Liver (tissue), 9 donors: ENCODE results near the gene CZIB. TPM values are rescaled to one million over a fixed set of nuclear protein-coding genes. Genes with fewer than 3 reads are reported as not detected.

Source experiments
- DNase-seq: peaks from one replicate; pipeline ENCODE4 v3.0.0-alpha.2; 2017; ENCODE audit warnings: low spot score
- H3K27ac ChIP-seq, 2 donors: one replicate each; pipeline ENCODE4 v1.7.0; 2013; ENCODE audit warnings: inconsistent platforms in 2 of 2, low read length in 2 of 2, control low read depth in 1 of 2, low read depth in 1 of 2, mild to moderate bottlenecking in 1 of 2
- H3K27me3 ChIP-seq, 4 donors: one replicate each; pipeline versions ENCODE4 v1.6.1 to v1.7.0; 2013; ENCODE audit warnings: low read length in 3 of 4, inconsistent platforms in 1 of 4, mild to moderate bottlenecking in 1 of 4, moderate library complexity in 1 of 4; ENCODE audit not compliant: control insufficient read depth in 4 of 4, insufficient read depth in 4 of 4
- H3K36me3 ChIP-seq, 4 donors: one replicate each; pipeline versions ENCODE4 v1.6.1 to v1.7.0; 2013; ENCODE audit warnings: low read length in 3 of 4, mild to moderate bottlenecking in 3 of 4, low read depth in 1 of 4, moderate library complexity in 1 of 4; ENCODE audit not compliant: control insufficient read depth in 4 of 4, insufficient read depth in 3 of 4
- H3K4me1 ChIP-seq, 4 donors: one replicate each; pipeline versions ENCODE4 v1.6.1 to v1.7.0; 2013; ENCODE audit warnings: low read length in 3 of 4, mild to moderate bottlenecking in 3 of 4, moderate library complexity in 1 of 4; ENCODE audit not compliant: control insufficient read depth in 4 of 4, insufficient read depth in 4 of 4
- H3K4me3 ChIP-seq, 3 donors: one replicate each; pipeline versions ENCODE4 v1.6.1 to v1.7.0; 2013; ENCODE audit warnings: low read length in 3 of 3, control low read depth in 1 of 3, low read depth in 1 of 3, mild to moderate bottlenecking in 1 of 3
- H3K9ac ChIP-seq, 2 donors: one replicate each; pipeline ENCODE4 v1.7.0; 2013; ENCODE audit warnings: low read length in 2 of 2, mild to moderate bottlenecking in 2 of 2, moderate library complexity in 2 of 2, control low read depth in 1 of 2, low read depth in 1 of 2
- H3K9me3 ChIP-seq, 4 donors: one replicate each; pipeline versions ENCODE4 v1.6.1 to v1.7.0; 2013; ENCODE audit warnings: low read length in 3 of 4; ENCODE audit not compliant: control insufficient read depth in 4 of 4
- ATF3 ChIP-seq: IDR thresholded peaks from 2 replicates; pipeline ENCODE4 v1.6.1; 2016; ENCODE audit warnings: antibody characterized with exemption
- FOXA1 ChIP-seq: IDR thresholded peaks from 2 replicates; pipeline ENCODE4 v1.6.1; 2016; ENCODE audit warnings: antibody characterized with exemption
- FOXA2 ChIP-seq: IDR thresholded peaks from 2 replicates; pipeline ENCODE4 v1.6.1; 2016; ENCODE audit warnings: antibody characterized with exemption
- GABPA ChIP-seq, 2 donors: IDR thresholded peaks in 1 of 2; conservative IDR thresholded peaks in 1 of 2; 2 replicates each; pipeline ENCODE4 v1.6.1; 2016; ENCODE audit warnings: antibody characterized with exemption in 2 of 2, mild to moderate bottlenecking in 1 of 2, moderate library complexity in 1 of 2
- HNF4A ChIP-seq, 2 donors: conservative IDR thresholded peaks; 2 replicates each; pipeline ENCODE4 v1.6.1; 2016; ENCODE audit warnings: antibody characterized with exemption in 2 of 2, mild to moderate bottlenecking in 2 of 2
- HNF4G ChIP-seq: IDR thresholded peaks from 2 replicates; pipeline ENCODE4 v1.6.1; 2016; ENCODE audit warnings: antibody characterized with exemption
- JUND ChIP-seq, 2 donors: IDR thresholded peaks; 2 replicates each; pipeline ENCODE4 v1.6.1; 2016; ENCODE audit warnings: antibody characterized with exemption in 2 of 2
- MAX ChIP-seq: IDR thresholded peaks from 2 replicates; pipeline ENCODE4 v1.6.1; 2016; ENCODE audit warnings: antibody characterized with exemption
- NR2F2 ChIP-seq: IDR thresholded peaks from 2 replicates; pipeline ENCODE4 v1.6.1; 2016; ENCODE audit warnings: antibody characterized with exemption
- RAD21 ChIP-seq, 2 donors: IDR thresholded peaks; 2 replicates each; pipeline ENCODE4 v1.6.1; 2016; ENCODE audit warnings: antibody characterized with exemption in 2 of 2, mild to moderate bottlenecking in 2 of 2
- REST ChIP-seq: IDR thresholded peaks from 2 replicates; pipeline ENCODE4 v1.6.1; 2016; ENCODE audit warnings: antibody characterized with exemption, mild to moderate bottlenecking
- RXRA ChIP-seq, 2 donors: IDR thresholded peaks; 2 replicates each; pipeline ENCODE4 v1.6.1; 2017 to 2018; ENCODE audit warnings: antibody characterized with exemption in 2 of 2, mild to moderate bottlenecking in 1 of 2
- SP1 ChIP-seq: IDR thresholded peaks from 2 replicates; pipeline ENCODE4 v1.6.1; 2018; ENCODE audit warnings: antibody characterized with exemption, mild to moderate bottlenecking
- TAF1 ChIP-seq: conservative IDR thresholded peaks from 2 replicates; pipeline ENCODE4 v1.6.1; 2016; ENCODE audit warnings: antibody characterized with exemption, mild to moderate bottlenecking
- YY1 ChIP-seq: IDR thresholded peaks from 2 replicates; pipeline ENCODE4 v1.6.1; 2016; ENCODE audit warnings: antibody characterized with exemption, mild to moderate bottlenecking
- ZBTB33 ChIP-seq: IDR thresholded peaks from 2 replicates; pipeline ENCODE4 v1.6.1; 2016; ENCODE audit warnings: antibody characterized with exemption
- WGBS: extraction: QIAGEN DNeasy Blood & Tissue Kit; methylation state at CpG from one replicate; pipeline ENCODE4 v1.1.7; 2013; 5-methylcytosine and 5-hydroxymethylcytosine counted together
- polyA plus RNA-seq, 2 donors: library from polyadenylated mRNA; stranded (reverse) in 1 of 2; unstranded in 1 of 2; fragments of 200-250 nt in 1 of 2; fragments of >200 nt in 1 of 2; fragmentation: Nextera tagmentation in 1 of 2; extraction: Ambion mirVana in 1 of 2; gene quantifications; one replicate each; pipeline versions ENCODE4 v1.2.1 to v1.2.3, GENCODE V29; 2013 to 2015
- total RNA-seq, 2 donors: library from RNA; depleted of rRNA; stranded (reverse); fragments of >200 nt; gene quantifications; one replicate each; pipeline ENCODE4 v1.2.3, GENCODE V29; 2014
- TF ChIP-seq, protein P1 (sequence below): fragments of 150-350 bp; IDR thresholded peaks from 2 replicates; pipeline ENCODE4 v1.5.1; 2017; ENCODE audit warnings: improper control_type of control experiment, low read depth, low read length; ENCODE audit not compliant: missing input control
- donor health status: healthy.
- donor health status: healthy.
- donor health status: healthy.
- donor health status: healthy.
- donor health status: healthy.

CZIB gene
- total and polyA plus RNA-seq, 4 donors: 19.8 to 32.3 (median 25.4) TPM

- DNase-seq: no peak
- H3K36me3 ChIP-seq: peaks cover 12 to 66% (median 60%) of the 10 kb centered on the region in 4 donors
- no peak overlapping the region for H3K27ac ChIP-seq
- H3K4me1 ChIP-seq: peaks cover 4 to 18% (median 7%) of the 10 kb centered on the region in 4 donors
- peaks cover 0 to 6% (median under 1%) of the 10 kb centered on the region in 4 donors for H3K9me3 ChIP-seq
- WGBS: 93% methylated on average over 3 of the region's 3 CpGs
- no peaks in the 10 kb centered on the region for H3K27me3 ChIP-seq
- no peak overlapping the region for H3K9ac ChIP-seq
- H3K4me3 ChIP-seq: no peak overlapping the region
- TF ChIP-seq JUND (IDR thresholded peaks at IDR 0.05): no peak
- no peak for TF ChIP-seq MAX
- no peak for TF ChIP-seq ZBTB33
- TF ChIP-seq ATF3: no peak
- TF ChIP-seq, protein P1, sequence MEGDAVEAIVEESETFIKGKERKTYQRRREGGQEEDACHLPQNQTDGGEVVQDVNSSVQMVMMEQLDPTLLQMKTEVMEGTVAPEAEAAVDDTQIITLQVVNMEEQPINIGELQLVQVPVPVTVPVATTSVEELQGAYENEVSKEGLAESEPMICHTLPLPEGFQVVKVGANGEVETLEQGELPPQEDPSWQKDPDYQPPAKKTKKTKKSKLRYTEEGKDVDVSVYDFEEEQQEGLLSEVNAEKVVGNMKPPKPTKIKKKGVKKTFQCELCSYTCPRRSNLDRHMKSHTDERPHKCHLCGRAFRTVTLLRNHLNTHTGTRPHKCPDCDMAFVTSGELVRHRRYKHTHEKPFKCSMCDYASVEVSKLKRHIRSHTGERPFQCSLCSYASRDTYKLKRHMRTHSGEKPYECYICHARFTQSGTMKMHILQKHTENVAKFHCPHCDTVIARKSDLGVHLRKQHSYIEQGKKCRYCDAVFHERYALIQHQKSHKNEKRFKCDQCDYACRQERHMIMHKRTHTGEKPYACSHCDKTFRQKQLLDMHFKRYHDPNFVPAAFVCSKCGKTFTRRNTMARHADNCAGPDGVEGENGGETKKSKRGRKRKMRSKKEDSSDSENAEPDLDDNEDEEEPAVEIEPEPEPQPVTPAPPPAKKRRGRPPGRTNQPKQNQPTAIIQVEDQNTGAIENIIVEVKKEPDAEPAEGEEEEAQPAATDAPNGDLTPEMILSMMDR: no peak
- TF ChIP-seq SP1: no peak
- no peak for TF ChIP-seq YY1
- no peak for TF ChIP-seq HNF4G
- TF ChIP-seq TAF1: no peak
Observed at GRCh38 chr1:53203466-53203865, 17.0 kb downstream of the CZIB start.

DNA sequence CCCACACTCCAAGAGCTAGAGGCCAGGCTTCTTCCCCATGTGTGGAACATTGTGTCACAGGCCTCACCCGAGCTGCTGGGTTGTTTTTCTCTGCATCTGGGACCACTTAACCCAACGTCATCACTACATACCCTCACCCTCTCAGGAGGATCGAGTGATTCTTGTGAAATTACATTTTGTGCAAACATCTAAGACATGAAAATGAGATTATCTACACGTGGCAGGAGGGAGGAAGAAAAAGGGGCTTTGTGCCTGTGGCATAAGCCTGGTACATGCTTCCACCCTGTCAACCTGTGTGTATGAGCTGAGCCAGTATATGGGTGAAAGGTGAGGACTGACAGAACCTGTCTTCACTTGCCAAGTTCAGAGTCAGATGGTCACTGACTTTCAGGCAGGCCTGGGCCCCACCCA is 22.2 kb downstream of the CZIB start:
- peak overlapping the region; percentile 98 to 99 for H3K27ac ChIP-seq
- H3K4me3 ChIP-seq: peak overlapping the region in 2 of 3 donors; percentile 73 to 98
- WGBS: 18% methylated on average over 4 of the region's 4 CpGs
- DNase-seq: no peak
- peaks cover 6 to 23% (median 22%) of the 10 kb centered on the region in 4 donors for H3K36me3 ChIP-seq
- H3K9ac ChIP-seq: peak overlapping the region; percentile 91 to 97
- no peaks in the 10 kb centered on the region for H3K27me3 ChIP-seq
- H3K4me1 ChIP-seq: peaks cover 9 to 64% (median 46%) of the 10 kb centered on the region in 4 donors
- TF ChIP-seq ATF3 (no peak), ZBTB33 (peak; percentile 26), RAD21 (IDR thresholded peaks at IDR 0.05) (peak in 1 of 2 donors; percentile 32), REST (peak; percentile 54), GABPA (IDR thresholded peaks at IDR 0.05 in 1 of 2, conservative IDR thresholded peaks at IDR 0.05 in 1 of 2) (peak in 1 of 2 donors; percentile 38), RXRA (IDR thresholded peaks at IDR 0.05) (peak; percentile 92 to 93), HNF4G (peak; percentile 9), HNF4A (conservative IDR thresholded peaks at IDR 0.05) (peak; percentile 21 to 37), FOXA1 (no peak), MAX (peak; percentile 52), YY1 (no peak), JUND (IDR thresholded peaks at IDR 0.05) (peak in 1 of 2 donors; percentile 21), SP1 (peak; percentile 83), TAF1 (no peak), NR2F2 (no peak), FOXA2 (no peak)
- H3K9me3 ChIP-seq: no peaks in the 10 kb centered on the region
